ENCODE results near the gene QRSL1.

The QRSL1 gene

GRCh38 chr6:106685833-106686232 is 56.5 kb downstream of the QRSL1 start:
- Histone ChIP-seq H3K27ac (ENCODE audit: low read depth, low read length) (no peak overlapping the region), H3K36me3 (ENCODE audit: control insufficient read depth, insufficient read depth, low read length) (no peaks in the 10 kb centered on the region), H2BK5ac (ENCODE audit: low read length) (no peak overlapping the region), H2BK120ac (ENCODE audit: low read depth, low read length) (no peak overlapping the region), H3K9ac (ENCODE audit: low read length) (no peak overlapping the region), H3K56ac (ENCODE audit: low read length) (no peak overlapping the region), H3K27me3 (ENCODE audit: insufficient read depth, low read length, poor library complexity) (no peaks in the 10 kb centered on the region), H3K79me2 (ENCODE audit: control insufficient read depth, insufficient read depth, low read length) (no peaks in the 10 kb centered on the region), H2AK5ac (ENCODE audit: low read length) (no peak overlapping the region), H3K4me2 (ENCODE audit: low read length) (no peak overlapping the region), H3K4me1 (ENCODE audit: control insufficient read depth, low read depth, low read length) (no peaks in the 10 kb centered on the region), H3K4ac (ENCODE audit: low read depth, low read length) (no peak overlapping the region), H4K8ac (ENCODE audit: low read depth, low read length) (no peak overlapping the region), H2BK15ac (replicated peaks; ENCODE audit: low read depth) (no peak overlapping the region), H3K18ac (ENCODE audit: low read length) (no peak overlapping the region), H3K4me3 (ENCODE audit: low read length) (no peak overlapping the region), H3K23ac (ENCODE audit: low read length) (no peak overlapping the region), H4K5ac (ENCODE audit: low read length) (no peak overlapping the region), H3K79me1 (ENCODE audit: low read length) (no peaks in the 10 kb centered on the region)
- no CpG with 5 or more reads among the region's 2 CpGs for WGBS (ENCODE audit: extremely low coverage, insufficient coverage, low lambda C conversion rate)
- no peak for DNase-seq

GRCh38 chr6:106688177-106688951 is 59.0 kb downstream of the QRSL1 start:
- Histone ChIP-seq H4K5ac (ENCODE audit: low read length) (no peak overlapping the region), H3K36me3 (ENCODE audit: control insufficient read depth, insufficient read depth, low read length) (no peaks in the 10 kb centered on the region), H2BK120ac (ENCODE audit: low read depth, low read length) (no peak overlapping the region), H4K8ac (ENCODE audit: low read depth, low read length) (no peak overlapping the region), H3K27ac (ENCODE audit: low read depth, low read length) (no peak overlapping the region), H3K23ac (ENCODE audit: low read length) (no peak overlapping the region), H3K4ac (ENCODE audit: low read depth, low read length) (no peak overlapping the region), H3K27me3 (ENCODE audit: insufficient read depth, low read length, poor library complexity) (no peaks in the 10 kb centered on the region), H3K4me3 (ENCODE audit: low read length) (no peak overlapping the region), H3K9ac (ENCODE audit: low read length) (no peak overlapping the region), H3K79me1 (ENCODE audit: low read length) (no peaks in the 10 kb centered on the region), H3K18ac (ENCODE audit: low read length) (no peak overlapping the region), H3K56ac (ENCODE audit: low read length) (no peak overlapping the region), H2AK5ac (ENCODE audit: low read length) (no peak overlapping the region), H3K79me2 (ENCODE audit: control insufficient read depth, insufficient read depth, low read length) (no peaks in the 10 kb centered on the region), H3K4me2 (ENCODE audit: low read length) (no peak overlapping the region), H2BK15ac (replicated peaks; ENCODE audit: low read depth) (no peak overlapping the region), H2BK5ac (ENCODE audit: low read length) (no peak overlapping the region), H3K4me1 (ENCODE audit: control insufficient read depth, low read depth, low read length) (no peaks in the 10 kb centered on the region)
- no peak for DNase-seq
- WGBS (ENCODE audit: extremely low coverage, insufficient coverage, low lambda C conversion rate): no CpG with 5 or more reads among the region's 6 CpGs

- Histone ChIP-seq H3K9ac (ENCODE audit: low read length) (no peak overlapping the region), H3K79me1 (ENCODE audit: low read length) (no peaks in the 10 kb centered on the region), H3K23ac (ENCODE audit: low read length) (no peak overlapping the region), H3K27ac (ENCODE audit: low read depth, low read length) (no peak overlapping the region), H2BK5ac (ENCODE audit: low read length) (no peak overlapping the region), H3K18ac (ENCODE audit: low read length) (no peak overlapping the region), H2BK120ac (ENCODE audit: low read depth, low read length) (no peak overlapping the region), H3K4me3 (ENCODE audit: low read length) (no peak overlapping the region), H3K4me1 (ENCODE audit: control insufficient read depth, low read depth, low read length) (no peaks in the 10 kb centered on the region), H3K36me3 (ENCODE audit: control insufficient read depth, insufficient read depth, low read length) (no peaks in the 10 kb centered on the region), H3K79me2 (ENCODE audit: control insufficient read depth, insufficient read depth, low read length) (no peaks in the 10 kb centered on the region), H3K56ac (ENCODE audit: low read length) (no peak overlapping the region), H3K4me2 (ENCODE audit: low read length) (no peak overlapping the region), H3K4ac (ENCODE audit: low read depth, low read length) (no peak overlapping the region), H3K27me3 (ENCODE audit: insufficient read depth, low read length, poor library complexity) (no peaks in the 10 kb centered on the region), H2AK5ac (ENCODE audit: low read length) (no peak overlapping the region), H2BK15ac (replicated peaks; ENCODE audit: low read depth) (no peak overlapping the region), H4K8ac (ENCODE audit: low read depth, low read length) (no peak overlapping the region), H4K5ac (ENCODE audit: low read length) (no peak overlapping the region)
- peak; percentile 64 for DNase-seq
- no CpG with 5 or more reads among the region's 6 CpGs for WGBS (ENCODE audit: extremely low coverage, insufficient coverage, low lambda C conversion rate)
Measured at GRCh38 chr6:106692112-106692818, 62.9 kb downstream of the QRSL1 start.

- WGBS (ENCODE audit: extremely low coverage, insufficient coverage, low lambda C conversion rate): no CpG with 5 or more reads among the region's 3 CpGs
- no peak overlapping the region for H3K4ac ChIP-seq (ENCODE audit: low read depth, low read length)
Measured at GRCh38 chr6:106692819-106693208, 63.4 kb downstream of the QRSL1 start.

GRCh38 chr6:106693418-106693817 is 64.0 kb downstream of the QRSL1 start:
- no peak overlapping the region for H3K23ac ChIP-seq (ENCODE audit: low read length)
- no peak overlapping the region for H4K5ac ChIP-seq (ENCODE audit: low read length)
- no peak overlapping the region for H3K4me2 ChIP-seq (ENCODE audit: low read length)
- no peak overlapping the region for H3K4me3 ChIP-seq (ENCODE audit: low read length)
- no peak overlapping the region for H3K4ac ChIP-seq (ENCODE audit: low read depth, low read length)
- no peaks in the 10 kb centered on the region for H3K36me3 ChIP-seq (ENCODE audit: control insufficient read depth, insufficient read depth, low read length)
- H3K79me2 ChIP-seq (ENCODE audit: control insufficient read depth, insufficient read depth, low read length): no peaks in the 10 kb centered on the region
- no peaks in the 10 kb centered on the region for H3K27me3 ChIP-seq (ENCODE audit: insufficient read depth, low read length, poor library complexity)
- no peak overlapping the region for H3K9ac ChIP-seq (ENCODE audit: low read length)
- no peak overlapping the region for H4K8ac ChIP-seq (ENCODE audit: low read depth, low read length)
- DNase-seq: peak; percentile 10
- H3K79me1 ChIP-seq (ENCODE audit: low read length): no peaks in the 10 kb centered on the region
- H3K56ac ChIP-seq (ENCODE audit: low read length): no peak overlapping the region
- H3K18ac ChIP-seq (ENCODE audit: low read length): no peak overlapping the region
- no peak overlapping the region for H2BK5ac ChIP-seq (ENCODE audit: low read length)
- no peak overlapping the region for H2AK5ac ChIP-seq (ENCODE audit: low read length)
- H3K27ac ChIP-seq (ENCODE audit: low read depth, low read length): no peak overlapping the region
- no peak overlapping the region for H2BK15ac ChIP-seq (replicated peaks; ENCODE audit: low read depth)
- no CpG with 5 or more reads among the region's 2 CpGs for WGBS (ENCODE audit: extremely low coverage, insufficient coverage, low lambda C conversion rate)
- H3K4me1 ChIP-seq (ENCODE audit: control insufficient read depth, low read depth, low read length): no peaks in the 10 kb centered on the region
- no peak overlapping the region for H2BK120ac ChIP-seq (ENCODE audit: low read depth, low read length)

More at GRCh38 chr6:106692819-106693208, 63.4 kb downstream of the QRSL1 start:
- Histone ChIP-seq H2AK5ac (ENCODE audit: low read length) (no peak overlapping the region), H3K56ac (ENCODE audit: low read length) (no peak overlapping the region), H3K4me2 (ENCODE audit: low read length) (no peak overlapping the region), H3K79me1 (ENCODE audit: low read length) (no peaks in the 10 kb centered on the region), H3K4me1 (ENCODE audit: control insufficient read depth, low read depth, low read length) (no peaks in the 10 kb centered on the region), H4K8ac (ENCODE audit: low read depth, low read length) (no peak overlapping the region), H4K5ac (ENCODE audit: low read length) (no peak overlapping the region), H3K79me2 (ENCODE audit: control insufficient read depth, insufficient read depth, low read length) (no peaks in the 10 kb centered on the region), H3K18ac (ENCODE audit: low read length) (no peak overlapping the region), H3K23ac (ENCODE audit: low read length) (no peak overlapping the region), H3K4me3 (ENCODE audit: low read length) (no peak overlapping the region), H3K27me3 (ENCODE audit: insufficient read depth, low read length, poor library complexity) (no peaks in the 10 kb centered on the region), H2BK5ac (ENCODE audit: low read length) (no peak overlapping the region), H3K36me3 (ENCODE audit: control insufficient read depth, insufficient read depth, low read length) (no peaks in the 10 kb centered on the region), H2BK120ac (ENCODE audit: low read depth, low read length) (no peak overlapping the region), H3K9ac (ENCODE audit: low read length) (no peak overlapping the region), H2BK15ac (replicated peaks; ENCODE audit: low read depth) (no peak overlapping the region), H3K27ac (ENCODE audit: low read depth, low read length) (no peak overlapping the region)
- no peak for DNase-seq
